Fibroblast of mammary gland (primary cell): ENCODE data around the gene KRTDAP.
"Not testable (repeated sequence)": the region's sequence is repeated elsewhere in the genome, so short reads cannot be mapped to it uniquely, and the experiment has no call there.

Experiments
- DNase-seq: peaks from one replicate; pipeline ENCODE4 v3.0.0-alpha.2; 2010; ENCODE audit warnings: low read depth
- H3K4me3 ChIP-seq: 2 replicates; pipeline ENCODE4 v1.5.1; 2011; ENCODE audit warnings: low read depth, mild to moderate bottlenecking, low read length, moderate library complexity; ENCODE audit not compliant: control insufficient read depth
- CTCF ChIP-seq: conservative IDR thresholded peaks from 2 replicates; pipeline ENCODE4 v1.5.1; 2011; ENCODE audit warnings: low read depth, low read length, inconsistent platforms; ENCODE audit not compliant: control insufficient read depth, insufficient read depth

The KRTDAP gene

GRCh38 chr19:35471946-35472345 lies 18.3 kb downstream of the KRTDAP start:
- DNase-seq, result no peak
- no peak overlapping the region for H3K4me3 ChIP-seq
- no peak for TF ChIP-seq CTCF

GRCh38 chr19:35471075-35471474 lies 19.2 kb downstream of the KRTDAP start:
- not testable (repeated sequence) for H3K4me3 ChIP-seq, DNase-seq

GRCh38 chr19:35470128-35470527 lies 20.1 kb downstream of the KRTDAP start:
- no peak for TF ChIP-seq CTCF
- H3K4me3 ChIP-seq, result no peak overlapping the region
- DNase-seq, result no peak

GRCh38 chr19:35468637-35469036 lies 21.6 kb downstream of the KRTDAP start:
- peak; percentile 33 for DNase-seq
- no peak overlapping the region for H3K4me3 ChIP-seq
- peak; percentile 57 for TF ChIP-seq CTCF

- no peak for TF ChIP-seq CTCF
- no peak overlapping the region for H3K4me3 ChIP-seq
- DNase-seq, result no peak
Measured at GRCh38 chr19:35466259-35466658, 24.0 kb downstream of the KRTDAP start.

- not testable (repeated sequence) for H3K4me3 ChIP-seq, DNase-seq
Measured at GRCh38 chr19:35462956-35463355, 27.3 kb downstream of the KRTDAP start.

- DNase-seq, result no peak
- H3K4me3 ChIP-seq, result no peak overlapping the region
- no peak for TF ChIP-seq CTCF
Measured at GRCh38 chr19:35462476-35462953, 27.7 kb downstream of the KRTDAP start.

- DNase-seq, H3K4me3 ChIP-seq: not testable (repeated sequence)
Measured at GRCh38 chr19:35461788-35462187, 28.5 kb downstream of the KRTDAP start.

- TF ChIP-seq CTCF, result no peak
- H3K4me3 ChIP-seq, result no peak overlapping the region
- DNase-seq, result no peak
Measured at GRCh38 chr19:35461060-35461459, 29.2 kb downstream of the KRTDAP start.
